NCI-H226 (cell line): ENCODE data around the gene FAM83G.
"Not testable (repeated sequence)": the region's sequence is repeated elsewhere in the genome, so short reads cannot be mapped to it uniquely, and the experiment has no call there.

Source experiments
- DNase-seq: peaks from one replicate; pipeline ENCODE4 v3.0.0-alpha.2; 2015

The FAM83G gene

GRCh38 chr17:18965530-18966236 lies 38.9 kb downstream of the FAM83G start:
- no peak for DNase-seq

- DNase-seq, result no peak
These were observed 40.0 kb downstream of the FAM83G start for GRCh38 chr17:18964550-18964949.

GRCh38 chr17:18964018-18964351 lies 40.6 kb downstream of the FAM83G start:
- DNase-seq, result no peak

GRCh38 chr17:18963126-18964017 lies 41.2 kb downstream of the FAM83G start:
- no peak for DNase-seq

GRCh38 chr17:18962494-18962815 lies 42.1 kb downstream of the FAM83G start:
- no peak for DNase-seq

- DNase-seq, result peak; percentile 29
These were observed 42.7 kb downstream of the FAM83G start for GRCh38 chr17:18961634-18962493.

GRCh38 chr17:18960803-18961511 lies 43.6 kb downstream of the FAM83G start:
- peak; percentile 32 for DNase-seq

- no peak for DNase-seq
These were observed 44.3 kb downstream of the FAM83G start for GRCh38 chr17:18960241-18960665.

- DNase-seq, result no peak
These were observed 44.7 kb downstream of the FAM83G start for GRCh38 chr17:18959845-18960240.

- no peak for DNase-seq
These were observed 45.3 kb downstream of the FAM83G start for GRCh38 chr17:18959071-18959844.

GRCh38 chr17:18958611-18959010 lies 46.0 kb downstream of the FAM83G start:
- no peak for DNase-seq

- no peak for DNase-seq
These were observed 46.7 kb downstream of the FAM83G start for GRCh38 chr17:18957831-18958230.

GRCh38 chr17:18956581-18956980 lies 48.0 kb downstream of the FAM83G start:
- no peak for DNase-seq

GRCh38 chr17:18956021-18956420 lies 48.5 kb downstream of the FAM83G start:
- not testable (repeated sequence) for DNase-seq

- DNase-seq, result no peak
These were observed 49.6 kb downstream of the FAM83G start for GRCh38 chr17:18955009-18955408.

GRCh38 chr17:18954321-18954720 lies 50.2 kb downstream of the FAM83G start:
- no peak for DNase-seq

- DNase-seq, result no peak
These were observed 51.3 kb downstream of the FAM83G start for GRCh38 chr17:18953231-18953728.

GRCh38 chr17:18951941-18952842 lies 52.4 kb downstream of the FAM83G start, which contains the start of gene SLC5A10:
SLC5A10 (plus strand) TSS chr17:18952165; CDS start chr17:18952206, 41 bp downstream.
- no peak for DNase-seq

- DNase-seq, result no peak
These were observed 53.3 kb downstream of the FAM83G start for GRCh38 chr17:18950944-18951905.
